GM23338 (cell line): ENCODE data around the gene GALNT9. TPM values are rescaled to one million over a fixed set of nuclear protein-coding genes. Genes with fewer than 3 reads are reported as not detected.

Experiments
- ATAC-seq: fragments of 200-7000 bp; cut with Tn5 transposase; 3 replicates; pipeline ENCODE4 v1.9.1; 2020
- DNase-seq: peaks from one replicate; pipeline ENCODE4 v3.0.0-alpha.2; 2015; ENCODE audit warnings: low spot score
- H2AFZ ChIP-seq: fragments of 200-600 bp; sonication (generic); 2 replicates; pipeline ENCODE4 v1.8.0; 2016; ENCODE audit warnings: antibody characterized with exemption, mild to moderate bottlenecking, moderate library complexity
- H3F3A ChIP-seq: fragments of 200-600 bp; sonication (generic); replicated peaks from 2 replicates; pipeline ENCODE4 v1.8.0; 2017; ENCODE audit warnings: antibody characterized with exemption, mixed run types, low read depth
- H3K27ac ChIP-seq: fragments of 200-600 bp; sonication (generic); 2 replicates; pipeline ENCODE4 v1.6.1; 2016; ENCODE audit warnings: low read depth
- H3K27me3 ChIP-seq: fragments of 200-600 bp; sonication (generic); 2 replicates; pipeline ENCODE4 v1.8.0; 2016; ENCODE audit warnings: mild to moderate bottlenecking, mixed run types, moderate library complexity; ENCODE audit not compliant: insufficient read depth
- H3K36me3 ChIP-seq: fragments of 200-600 bp; sonication (generic); 2 replicates; pipeline ENCODE4 v1.8.0; 2016; ENCODE audit warnings: mild to moderate bottlenecking; ENCODE audit not compliant: insufficient read depth
- H3K4me1 ChIP-seq: fragments of 200-600 bp; sonication (generic); 2 replicates; pipeline ENCODE4 v1.8.0; 2016; ENCODE audit warnings: mild to moderate bottlenecking, moderate library complexity; ENCODE audit not compliant: insufficient read depth
- H3K4me2 ChIP-seq: fragments of 200-600 bp; sonication (generic); 2 replicates; pipeline ENCODE4 v1.7.1; 2017; ENCODE audit warnings: mixed run types
- H3K4me3 ChIP-seq: fragments of 200-600 bp; sonication (generic); 2 replicates; pipeline ENCODE4 v1.6.1; 2016; ENCODE audit warnings: mixed run types
- H3K79me2 ChIP-seq: fragments of 200-600 bp; sonication (generic); replicated peaks from 2 replicates; pipeline ENCODE4 v1.8.0; 2017; ENCODE audit warnings: mild to moderate bottlenecking; ENCODE audit not compliant: insufficient read depth
- H3K9me2 ChIP-seq: fragments of 200-600 bp; sonication (generic); 2 replicates; pipeline ENCODE4 v1.8.0; 2017; ENCODE audit not compliant: insufficient read depth
- H4K20me1 ChIP-seq: fragments of 200-600 bp; sonication (generic); replicated peaks from 2 replicates; pipeline ENCODE4 v1.8.0; 2017; ENCODE audit warnings: mild to moderate bottlenecking; ENCODE audit not compliant: insufficient read depth
- H3K27ac Mint-ChIP-seq: 2 replicates; pipeline ENCODE4 v1.8.0; 2020; ENCODE audit warnings: inconsistent platforms, mild to moderate bottlenecking, moderate library complexity, mixed read lengths
- H3K27me3 Mint-ChIP-seq: 3 replicates; pipeline ENCODE4 v1.8.0; 2022; ENCODE audit warnings: low read depth, mild to moderate bottlenecking, moderate library complexity, mixed read lengths, inconsistent platforms; ENCODE audit not compliant: insufficient read depth, poor library complexity
- H3K36me3 Mint-ChIP-seq: 3 replicates; pipeline ENCODE4 v1.8.0; 2021; ENCODE audit warnings: low read depth, mild to moderate bottlenecking, inconsistent platforms, moderate library complexity, mixed read lengths
- H3K4me1 Mint-ChIP-seq: 3 replicates; pipeline ENCODE4 v1.8.0; 2020; ENCODE audit warnings: mild to moderate bottlenecking, inconsistent platforms, mixed read lengths
- H3K4me3 Mint-ChIP-seq: 3 replicates; pipeline ENCODE4 v1.8.0; 2021; ENCODE audit warnings: moderate library complexity, mild to moderate bottlenecking, inconsistent platforms, mixed read lengths
- H3K9me3 Mint-ChIP-seq: 3 replicates; pipeline ENCODE4 v1.8.0; 2020; ENCODE audit warnings: moderate library complexity, mild to moderate bottlenecking, inconsistent platforms, mixed read lengths
- CREB1 ChIP-seq: fragments of 250-450 bp; sonication (Bioruptor Pico); IDR thresholded peaks from 2 replicates; pipeline ENCODE4 v1.5.0; 2020; ENCODE audit warnings: low read depth, mild to moderate bottlenecking, moderate library complexity
- ETS1 ChIP-seq: IDR thresholded peaks from 2 replicates; pipeline ENCODE4 v1.6.1; 2016; ENCODE audit warnings: antibody characterized with exemption
- EZH2 ChIP-seq: fragments of 200-600 bp; sonication (generic); IDR thresholded peaks from one replicate; pipeline ENCODE4 v1.8.0; 2017; ENCODE audit warnings: antibody characterized with exemption, mild to moderate bottlenecking, low read depth; ENCODE audit not compliant: unreplicated experiment
- EZH2phosphoT487 ChIP-seq: fragments of 200-600 bp; sonication (generic); IDR thresholded peaks from one replicate; pipeline ENCODE4 v1.8.1; 2018; ENCODE audit warnings: antibody characterized with exemption; ENCODE audit not compliant: unreplicated experiment
- JUNB ChIP-seq: IDR thresholded peaks from one replicate; pipeline ENCODE4 v1.6.1; 2016; ENCODE audit warnings: antibody characterized with exemption; ENCODE audit not compliant: unreplicated experiment
- NANOG ChIP-seq: IDR thresholded peaks from 2 replicates; pipeline ENCODE4 v1.6.1; 2016; ENCODE audit warnings: antibody characterized with exemption, borderline replicate concordance
- ZNF114 ChIP-seq: fragments of 250-450 bp; sonication (Bioruptor Pico); IDR thresholded peaks from 2 replicates; pipeline ENCODE4 v1.5.0; 2020; ENCODE audit warnings: mild to moderate bottlenecking, moderate library complexity
- ZNF331 ChIP-seq: fragments of 250-450 bp; sonication (Bioruptor Pico); IDR thresholded peaks from 2 replicates; pipeline ENCODE4 v1.5.0; 2020; ENCODE audit warnings: low read depth, mild to moderate bottlenecking, moderate library complexity
- ZNF462 ChIP-seq: fragments of 250-450 bp; sonication (Bioruptor Pico); IDR thresholded peaks from 2 replicates; pipeline ENCODE4 v1.5.0; 2020; ENCODE audit warnings: mild to moderate bottlenecking, moderate library complexity
- polyA plus RNA-seq: library from polyadenylated mRNA; unstranded; fragments of >200 nt; fragmentation: Nextera tagmentation; extraction: Ambion mirVana; gene quantifications from 2 replicates; pipeline ENCODE4 v1.2.1, GENCODE V29; 2016
- total RNA-seq: library from RNA; depleted of rRNA; stranded (reverse); fragments of >200 nt; shearing (Covaris generic); gene quantifications from 2 replicates; pipeline ENCODE4 v1.2.3, GENCODE V29; 2014

The GALNT9 gene
- total and polyA plus RNA-seq, 2 experiments from 2014 or later = 0.81 to 2.5 TPM

GRCh38 chr12:132247718-132248452, 81.5 kb downstream of the GALNT9 start (continued):
- TF ChIP-seq ZNF462 (CRISPR knock-in tag) (no peak), ZNF114 (CRISPR knock-in tag) (no peak)

GRCh38 chr12:132246997-132247717, 82.2 kb downstream of the GALNT9 start:
- H3F3A ChIP-seq = no peaks in the 10 kb centered on the region
- no peak overlapping the region for H2AFZ ChIP-seq
- Mint-ChIP-seq H3K9me3 (no peaks in the 10 kb centered on the region; the same call in 2 of the 3 replicates), H3K27ac (no peak overlapping the region), H3K4me3 (no peak overlapping the region), H3K36me3 (no peaks in the 10 kb centered on the region), H3K4me1 (peaks cover 5% of the 10 kb centered on the region; the same call in 1 of the 3 replicates), H3K27me3 (peaks cover 25% of the 10 kb centered on the region)
- H3K4me1 ChIP-seq = no peaks in the 10 kb centered on the region
- H3K4me2 ChIP-seq = no peak overlapping the region
- H3K27ac ChIP-seq = no peak overlapping the region
- H3K79me2 ChIP-seq = no peaks in the 10 kb centered on the region
- H3K27me3 ChIP-seq = no peaks in the 10 kb centered on the region
- no peaks in the 10 kb centered on the region for H3K36me3 ChIP-seq
- H3K4me3 ChIP-seq = no peak overlapping the region
- ATAC-seq (no peak), DNase-seq (no peak)
- no peaks in the 10 kb centered on the region for H4K20me1 ChIP-seq
- no peaks in the 10 kb centered on the region for H3K9me2 ChIP-seq
- no peak for TF ChIP-seq ETS1
- no peak for TF ChIP-seq NANOG
- no peak for TF ChIP-seq JUNB
- TF ChIP-seq EZH2phosphoT487 = no peak
- TF ChIP-seq EZH2 = no peak
- TF ChIP-seq CREB1 (CRISPR knock-in tag) = no peak
- TF ChIP-seq ZNF331 = no peak
